Measurements from ENCODE around the gene MDFIC.

The MDFIC gene

DNA sequence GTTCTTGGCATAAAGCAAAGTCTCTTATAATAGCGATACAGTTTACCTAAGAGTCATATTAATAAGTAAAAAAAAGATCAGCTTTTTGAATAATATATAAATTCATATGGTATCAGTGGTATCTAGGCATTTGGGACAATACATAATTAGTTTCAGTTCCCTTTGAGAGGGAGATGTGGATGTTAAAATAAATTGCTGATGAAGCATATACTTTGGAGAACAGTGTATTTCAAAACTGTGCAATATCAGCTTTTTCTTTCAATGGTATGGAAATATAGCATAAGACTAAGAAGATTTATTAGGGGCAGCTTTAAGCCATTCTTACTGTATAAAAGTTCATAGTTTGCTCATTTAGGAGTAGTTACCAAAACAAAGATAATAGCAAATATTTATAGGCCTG, 35.5 kb downstream of the MDFIC start:
- no peak for DNase-seq

DNA sequence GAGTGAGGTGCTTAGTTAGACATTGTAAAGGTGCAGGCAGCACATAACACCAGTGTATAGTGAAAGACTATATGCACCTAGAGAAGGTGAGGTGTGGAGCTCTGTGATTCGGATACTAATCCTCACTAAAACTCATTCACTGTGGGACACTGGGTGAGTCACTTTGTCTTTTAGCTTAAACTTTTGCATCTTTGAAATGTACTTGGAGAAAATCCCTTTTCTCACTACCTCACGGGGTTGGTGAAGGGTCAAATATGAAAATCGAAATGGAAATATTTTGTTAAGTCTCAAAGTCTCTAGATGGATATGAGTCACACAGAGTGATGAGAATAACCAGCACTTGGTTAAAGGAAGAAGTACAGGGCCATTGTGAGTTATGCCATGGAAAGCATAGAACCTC, 38.0 kb downstream of the MDFIC start:
- DNase-seq: no peak

DNA sequence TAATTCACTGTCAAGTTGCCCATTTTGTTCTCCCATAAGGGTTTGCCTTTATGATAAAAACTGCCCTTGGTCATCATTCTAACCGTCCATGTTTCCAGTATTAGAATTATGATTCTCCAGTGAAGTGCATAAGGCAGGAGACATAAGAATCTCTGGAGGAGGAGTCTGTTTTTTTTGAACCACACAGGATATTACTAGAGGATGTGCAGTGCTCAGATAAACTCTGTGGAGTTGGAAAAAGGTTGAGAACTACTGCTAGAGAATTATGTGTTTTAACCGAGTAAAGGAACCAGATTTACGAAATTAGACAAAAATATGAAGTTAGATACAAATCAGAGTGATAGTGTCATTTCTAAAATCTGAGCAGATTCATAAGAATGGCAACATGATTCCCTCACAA, 40.5 kb downstream of the MDFIC start:
- no peak for DNase-seq

- no peak for DNase-seq
Observed at GRCh38 chr7:114966156-114966555, 44.3 kb downstream of the MDFIC start.

DNA sequence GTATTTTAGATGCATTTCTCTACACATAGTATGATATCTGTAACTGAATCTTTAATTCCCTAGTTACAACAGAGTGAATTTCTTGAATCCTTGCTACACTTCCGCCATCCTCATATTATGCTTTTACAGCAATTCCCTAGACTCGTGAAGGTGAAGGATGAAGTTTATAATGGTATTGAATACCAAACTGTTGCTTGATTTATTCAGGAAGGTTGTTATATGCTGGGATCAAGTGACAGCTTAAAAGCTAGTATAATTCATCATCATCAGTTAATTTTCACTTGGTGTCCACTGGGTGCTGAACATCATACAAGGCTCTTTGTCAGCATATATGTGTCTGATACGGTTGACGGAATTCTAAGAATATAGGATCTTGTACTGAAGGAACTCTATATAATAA, 47.2 kb downstream of the MDFIC start:
- no peak for DNase-seq

DNA sequence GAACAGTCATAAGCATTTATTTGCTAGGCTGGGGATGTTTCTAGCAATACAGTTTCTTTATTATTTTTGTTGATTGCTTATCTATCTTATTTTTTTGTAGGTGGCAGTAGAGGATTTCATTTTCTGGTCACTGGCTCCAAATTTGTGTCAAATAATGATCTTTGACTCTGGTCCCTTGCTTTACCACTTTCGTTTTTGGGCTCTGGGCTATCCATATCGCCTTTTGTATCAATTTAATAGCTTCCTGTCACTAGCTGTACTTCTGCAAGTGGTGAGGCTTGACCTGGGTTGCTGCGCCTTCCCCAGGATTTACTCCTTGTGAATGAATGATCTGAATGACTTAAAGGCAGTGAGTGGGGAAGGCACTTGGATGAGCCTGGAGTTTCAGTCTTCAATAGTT, 48.4 kb downstream of the MDFIC start:
- no peak for DNase-seq

DNA sequence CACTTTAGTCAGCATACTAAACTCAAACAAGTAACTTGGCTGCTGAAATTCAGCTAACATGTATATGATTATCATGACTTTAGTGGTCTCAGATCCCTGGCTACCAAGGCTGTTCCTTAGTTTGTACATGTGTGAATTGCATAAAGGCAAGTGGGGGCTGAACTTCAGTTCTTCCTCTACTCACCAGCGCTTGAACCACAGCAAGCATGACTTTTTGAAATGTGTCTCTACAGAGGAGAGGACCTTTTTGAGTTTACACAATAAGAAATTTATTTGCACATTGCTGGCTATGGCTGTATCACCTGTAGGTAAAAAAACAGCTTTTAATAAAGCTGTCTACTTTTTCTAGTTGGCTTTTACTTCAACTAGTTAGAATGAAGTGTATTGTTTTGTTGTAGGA, 48.8 kb downstream of the MDFIC start:
- DNase-seq: no peak

- no peak for DNase-seq
Observed at GRCh38 chr7:114972567-114972966, 50.7 kb downstream of the MDFIC start.

DNA sequence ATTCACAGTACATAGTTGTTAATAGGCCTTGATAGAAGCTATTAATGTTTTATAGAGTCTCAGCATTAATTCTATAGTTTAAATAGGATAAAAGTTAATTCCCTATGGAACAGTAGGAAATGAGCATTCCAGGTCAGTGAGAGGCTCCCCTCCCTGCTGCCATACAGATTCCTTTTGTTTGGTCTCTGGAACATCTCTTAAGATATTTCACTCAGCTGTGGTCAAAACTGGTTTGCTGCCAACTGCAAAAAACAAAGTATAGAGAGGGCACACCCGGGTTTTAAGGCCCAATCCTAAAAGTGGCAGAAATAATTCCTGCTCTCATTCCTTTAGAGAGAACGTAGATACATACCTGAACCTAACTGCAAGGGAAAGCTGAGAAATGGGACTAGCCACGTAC, 51.3 kb downstream of the MDFIC start:
- no peak for DNase-seq

DNA sequence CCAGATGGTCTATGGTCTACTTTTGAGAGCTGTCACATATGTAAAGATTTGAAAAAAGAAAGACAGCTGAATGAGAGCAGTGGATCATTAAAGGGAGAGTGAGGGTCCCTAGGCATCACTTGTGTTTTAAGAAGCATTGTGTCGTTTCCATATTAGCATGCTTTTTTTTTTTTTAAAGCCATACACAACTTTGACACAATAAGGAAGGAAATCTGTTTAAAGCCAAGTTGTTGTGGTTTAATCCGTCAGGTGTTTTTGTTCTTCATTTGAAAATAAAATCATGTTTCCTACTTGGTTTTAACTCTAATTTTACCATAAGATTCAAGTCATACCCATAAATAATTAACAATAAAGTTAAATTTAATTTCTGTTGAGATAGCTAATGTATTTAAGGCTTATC, 53.5 kb downstream of the MDFIC start:
- no peak for DNase-seq

GRCh38 chr7:114976666-114977065, 54.8 kb downstream of the MDFIC start:
- no peak for DNase-seq

DNA sequence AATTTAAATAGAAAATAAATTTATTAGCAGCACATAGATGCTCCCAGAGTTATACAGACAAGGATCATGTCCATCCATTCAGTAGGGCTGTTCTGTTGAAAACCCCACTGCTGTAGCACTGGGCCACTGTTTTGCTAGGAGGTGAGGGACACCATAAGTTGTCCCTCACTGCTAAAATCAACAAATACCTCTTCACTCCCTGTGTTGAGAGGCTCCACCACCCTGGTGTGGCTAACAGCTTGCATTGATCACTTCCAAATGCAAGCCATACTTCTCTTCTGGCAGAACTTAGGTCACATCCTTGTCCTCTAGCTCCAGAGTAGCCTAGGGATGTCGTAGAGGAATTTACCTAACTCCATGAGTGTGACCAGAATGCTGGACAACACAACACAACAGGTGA, 55.4 kb downstream of the MDFIC start:
- no peak for DNase-seq

DNA sequence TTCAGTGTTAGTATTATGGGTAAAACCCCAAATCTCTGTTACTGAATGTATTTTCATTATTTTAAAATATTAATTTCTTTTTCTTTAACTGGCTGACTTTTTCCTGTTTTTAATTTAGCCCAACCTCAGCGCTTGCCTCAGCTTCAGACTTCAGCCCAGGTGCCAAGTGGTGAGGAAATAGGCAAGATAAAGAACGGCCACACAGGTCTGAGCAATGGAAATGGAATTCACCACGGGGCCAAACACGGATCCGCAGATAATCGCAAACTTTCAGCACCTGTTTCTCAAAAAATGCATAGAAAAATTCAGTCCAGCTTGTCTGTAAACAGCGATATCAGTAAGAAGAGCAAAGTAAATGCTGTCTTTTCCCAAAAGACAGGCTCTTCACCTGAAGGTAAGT, 57.5 kb downstream of the MDFIC start:
- DNase-seq: no peak

- no peak for DNase-seq
Observed at GRCh38 chr7:114979803-114980507, 58.1 kb downstream of the MDFIC start.

- DNase-seq: no peak
Observed at GRCh38 chr7:114981323-114981722, 59.4 kb downstream of the MDFIC start.

GRCh38 chr7:114985116-114985715, 63.3 kb downstream of the MDFIC start:
- DNase-seq: no peak

- DNase-seq: no peak
Observed at GRCh38 chr7:114986190-114987180, 64.6 kb downstream of the MDFIC start.

- no peak for DNase-seq
Observed at GRCh38 chr7:114988026-114988425, 66.1 kb downstream of the MDFIC start.

GRCh38 chr7:114988755-114989375, 67.0 kb downstream of the MDFIC start:
- no peak for DNase-seq

GRCh38 chr7:114989531-114989930, 67.6 kb downstream of the MDFIC start:
- DNase-seq: no peak

- DNase-seq: no peak
Observed at GRCh38 chr7:114997487-114998404, 75.9 kb downstream of the MDFIC start.

- no peak for DNase-seq
Observed at GRCh38 chr7:115004121-115004520, 82.2 kb downstream of the MDFIC start.
